ENCODE results near the gene PCDHGA7.

Gene PCDHGA7

GRCh38 chr5:141356950-141357349, 25.6 kb upstream of the PCDHGA7 start:
- no peak for TF ChIP-seq CTCF (conservative IDR thresholded peaks at IDR 0.05; ENCODE audit: low read depth, low read length)
- no peak overlapping the region for H3K4me3 ChIP-seq (ENCODE audit: low read length)
- DNase-seq (ENCODE audit: low read depth): no peak

- peak within 1 kb of the TSS; percentile 22 for H3K4me3 ChIP-seq (ENCODE audit: low read length)
- peak; percentile 22 for TF ChIP-seq CTCF (conservative IDR thresholded peaks at IDR 0.05; ENCODE audit: low read depth, low read length)
- no peak for DNase-seq (ENCODE audit: low read depth)
These were observed 22.6 kb upstream of the PCDHGA7 start, which contains the start of gene PCDHGB2 for GRCh38 chr5:141359790-141360426. PCDHGB2 (plus strand) TSS chr5:141359994; CDS start chr5:141360136, 142 bp downstream.

GRCh38 chr5:141360685-141361084, 21.9 kb upstream of the PCDHGA7 start:
- H3K4me3 ChIP-seq (ENCODE audit: low read length): no peak overlapping the region
- DNase-seq (ENCODE audit: low read depth): no peak
- TF ChIP-seq CTCF (conservative IDR thresholded peaks at IDR 0.05; ENCODE audit: low read depth, low read length): no peak

GRCh38 chr5:141362719-141363118, 19.8 kb upstream of the PCDHGA7 start:
- H3K4me3 ChIP-seq (ENCODE audit: low read length): no peak overlapping the region
- no peak for TF ChIP-seq CTCF (conservative IDR thresholded peaks at IDR 0.05; ENCODE audit: low read depth, low read length)
- DNase-seq (ENCODE audit: low read depth): no peak

GRCh38 chr5:141363952-141364660, 18.4 kb upstream of the PCDHGA7 start, which contains the start of gene PCDHGA5:
PCDHGA5 (plus strand) TSS chr5:141364162; CDS start chr5:141364331, 169 bp downstream.
- no peak for TF ChIP-seq CTCF (conservative IDR thresholded peaks at IDR 0.05; ENCODE audit: low read depth, low read length)
- no peak for DNase-seq (ENCODE audit: low read depth)

GRCh38 chr5:141366016-141366896, 16.3 kb upstream of the PCDHGA7 start:
- H3K4me3 ChIP-seq (ENCODE audit: low read length): no peak overlapping the region
- DNase-seq (ENCODE audit: low read depth): no peak
- TF ChIP-seq CTCF (conservative IDR thresholded peaks at IDR 0.05; ENCODE audit: low read depth, low read length): no peak

More at GRCh38 chr5:141363952-141364660, 18.4 kb upstream of the PCDHGA7 start, which contains the start of gene PCDHGA5:
- H3K4me3 ChIP-seq (ENCODE audit: low read length): no peak within 1 kb of the TSS
